GM21515 (cell line): Measurements from ENCODE around the gene NEURL1B.

Experiments used
- ATAC-seq: cut with Tn5 transposase; IDR thresholded peaks from one replicate; pipeline ENCODE4 v1.9.1; 2021; ENCODE audit not compliant: unreplicated experiment

NEURL1B gene

DNA sequence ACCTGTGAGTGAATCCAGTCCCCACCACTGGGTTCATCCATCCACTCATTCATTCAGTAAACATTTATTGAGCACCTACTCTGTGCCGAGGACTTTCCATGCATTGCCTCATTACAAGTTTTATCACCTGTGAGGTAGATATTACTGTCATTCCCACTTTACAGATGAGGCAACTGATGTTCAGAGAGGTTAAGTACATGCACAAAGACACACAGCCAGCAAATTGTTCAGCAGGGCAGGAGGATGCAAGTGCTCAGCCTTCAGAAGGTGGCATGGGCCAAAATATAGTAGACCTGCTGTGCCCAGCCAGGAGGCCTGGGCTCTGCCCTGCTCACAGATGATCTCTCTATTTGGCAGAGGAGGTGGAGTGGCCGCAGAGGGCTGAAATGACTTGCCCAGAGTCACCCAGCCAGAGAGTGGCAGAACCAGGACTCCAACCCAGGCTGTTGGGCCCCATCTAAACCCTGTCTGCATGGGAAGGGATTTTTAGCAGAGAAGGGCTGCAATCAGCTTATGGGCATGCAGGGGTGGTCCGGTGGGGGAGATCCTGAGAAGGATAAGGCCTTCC lies 7.6 kb upstream of the NEURL1B start:
- ATAC-seq, result no peak

DNA sequence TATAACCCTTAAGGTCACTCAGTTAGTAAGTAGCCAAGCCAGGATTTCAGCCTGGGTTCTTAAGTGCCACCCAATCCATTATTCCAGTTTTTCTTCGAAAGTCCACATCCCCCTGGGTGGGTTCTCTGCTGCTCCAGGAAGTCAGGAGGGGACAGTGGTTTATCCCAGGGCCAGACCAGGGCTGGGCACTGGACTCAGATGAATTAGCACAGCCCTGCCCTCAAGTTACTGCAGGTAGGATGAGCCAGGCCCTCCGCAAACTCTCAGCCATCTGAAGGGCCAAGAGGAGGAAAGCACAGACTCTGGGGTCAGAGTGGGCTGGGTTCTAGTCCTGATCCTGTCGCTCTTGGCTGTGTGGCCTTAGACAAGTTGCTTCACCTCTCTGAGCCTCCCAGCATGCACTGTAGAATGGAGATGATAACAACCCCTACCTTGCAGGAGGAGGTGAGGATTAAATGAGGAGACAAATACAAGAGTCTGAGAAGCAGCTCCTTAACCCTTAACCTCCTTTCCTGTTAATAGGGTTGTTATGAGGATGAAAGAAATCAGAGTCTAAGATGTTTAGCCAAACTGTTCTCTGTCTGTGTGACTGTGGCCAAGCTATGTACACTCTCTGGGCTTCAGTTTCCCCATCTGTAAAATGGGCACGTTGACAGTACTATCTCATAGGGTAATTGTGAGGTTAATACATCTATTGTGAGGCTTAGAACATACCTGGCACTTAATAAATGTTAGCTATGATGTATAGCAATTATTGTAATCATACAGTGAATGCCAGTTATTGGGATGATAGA lies 6.8 kb upstream of the NEURL1B start:
- ATAC-seq, result no peak

- ATAC-seq, result no peak
These were observed 6.0 kb upstream of the NEURL1B start for GRCh38 chr5:172635038-172635437.

- no peak for ATAC-seq
These were observed 4.6 kb upstream of the NEURL1B start for GRCh38 chr5:172636279-172637050.

DNA sequence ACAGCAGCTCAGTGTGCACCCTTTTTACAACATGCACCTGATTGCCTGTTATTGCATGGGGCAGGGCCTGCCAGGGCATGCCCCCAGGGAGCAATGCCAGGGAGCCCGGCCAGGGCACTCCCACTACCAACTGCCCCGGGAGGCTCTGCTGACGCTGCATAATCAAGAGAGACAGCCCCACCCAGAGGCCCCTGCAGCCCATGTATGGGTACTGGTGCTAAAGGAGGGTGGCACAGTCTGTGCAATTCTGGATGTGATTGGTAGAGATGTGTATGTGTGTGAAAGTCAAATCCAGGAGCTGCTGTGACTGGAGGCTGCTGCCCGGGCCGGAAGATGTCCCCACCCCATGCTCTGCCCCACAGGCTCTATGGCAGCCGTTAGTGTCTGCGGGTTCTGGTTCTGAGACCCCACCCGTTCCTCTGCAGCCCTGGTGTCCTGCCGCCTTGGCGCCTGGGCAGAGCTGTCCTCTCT lies 3.9 kb upstream of the NEURL1B start:
- ATAC-seq, result no peak

- ATAC-seq, result no peak
These were observed 3.3 kb upstream of the NEURL1B start for GRCh38 chr5:172637740-172638139.

DNA sequence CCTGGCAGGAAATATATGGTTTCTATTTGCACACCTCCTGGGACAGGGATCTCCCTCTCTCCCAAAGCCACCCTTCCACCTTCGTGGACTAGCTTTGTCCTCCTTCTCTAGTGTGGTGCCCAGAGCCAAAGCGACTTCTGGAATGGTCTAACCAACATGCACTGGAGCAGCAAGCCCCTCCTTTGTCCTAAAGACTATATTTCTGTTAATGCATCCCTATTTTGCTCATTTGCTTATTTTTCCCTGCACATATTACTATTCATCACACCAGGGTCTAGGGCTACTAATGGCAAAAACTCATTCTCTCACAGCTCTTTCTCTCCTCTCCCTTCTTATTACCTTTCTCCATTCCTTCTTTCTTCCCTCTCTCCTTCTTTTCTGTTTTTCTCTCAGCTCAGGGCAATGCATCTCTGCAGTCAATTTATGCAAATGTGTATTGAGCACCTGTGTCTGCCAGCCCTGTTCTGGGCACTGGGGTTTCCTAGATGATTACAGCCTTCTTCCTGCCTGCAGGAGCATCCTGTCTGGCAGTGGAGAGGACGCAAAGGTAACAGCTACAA lies 2.8 kb upstream of the NEURL1B start:
- ATAC-seq, result no peak

- no peak for ATAC-seq
These were observed 924 bp upstream of the NEURL1B start for GRCh38 chr5:172640139-172640538.

GRCh38 chr5:172641359-172642050 lies 442 bp downstream of the NEURL1B start:
- ATAC-seq, result no peak

GRCh38 chr5:172642051-172642409 lies 967 bp downstream of the NEURL1B start:
- no peak for ATAC-seq

DNA sequence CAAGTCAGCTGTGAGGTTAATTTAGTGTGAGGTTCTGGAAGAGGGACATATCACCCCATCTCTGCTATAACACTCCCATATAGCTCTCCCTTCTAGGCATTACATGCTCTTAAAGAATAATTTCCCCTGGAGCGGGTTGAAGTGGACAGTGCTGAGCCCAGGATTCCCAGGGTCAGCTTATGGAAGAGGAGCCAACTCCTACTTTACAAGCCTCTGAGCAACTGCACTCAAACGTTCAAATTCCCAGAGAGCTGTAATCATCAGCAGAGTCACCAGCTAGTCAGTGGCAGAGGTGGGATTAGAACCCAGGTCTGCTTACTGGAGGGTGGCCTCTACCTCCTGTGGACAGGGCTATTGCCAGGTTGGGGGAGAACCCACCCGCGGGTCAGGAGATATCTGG lies 1.4 kb downstream of the NEURL1B start:
- no peak for ATAC-seq

- no peak for ATAC-seq
These were observed 2.1 kb downstream of the NEURL1B start for GRCh38 chr5:172642926-172643871.

GRCh38 chr5:172644266-172644665 lies 3.2 kb downstream of the NEURL1B start:
- no peak for ATAC-seq

GRCh38 chr5:172644711-172645110 lies 3.6 kb downstream of the NEURL1B start:
- ATAC-seq, result no peak

DNA sequence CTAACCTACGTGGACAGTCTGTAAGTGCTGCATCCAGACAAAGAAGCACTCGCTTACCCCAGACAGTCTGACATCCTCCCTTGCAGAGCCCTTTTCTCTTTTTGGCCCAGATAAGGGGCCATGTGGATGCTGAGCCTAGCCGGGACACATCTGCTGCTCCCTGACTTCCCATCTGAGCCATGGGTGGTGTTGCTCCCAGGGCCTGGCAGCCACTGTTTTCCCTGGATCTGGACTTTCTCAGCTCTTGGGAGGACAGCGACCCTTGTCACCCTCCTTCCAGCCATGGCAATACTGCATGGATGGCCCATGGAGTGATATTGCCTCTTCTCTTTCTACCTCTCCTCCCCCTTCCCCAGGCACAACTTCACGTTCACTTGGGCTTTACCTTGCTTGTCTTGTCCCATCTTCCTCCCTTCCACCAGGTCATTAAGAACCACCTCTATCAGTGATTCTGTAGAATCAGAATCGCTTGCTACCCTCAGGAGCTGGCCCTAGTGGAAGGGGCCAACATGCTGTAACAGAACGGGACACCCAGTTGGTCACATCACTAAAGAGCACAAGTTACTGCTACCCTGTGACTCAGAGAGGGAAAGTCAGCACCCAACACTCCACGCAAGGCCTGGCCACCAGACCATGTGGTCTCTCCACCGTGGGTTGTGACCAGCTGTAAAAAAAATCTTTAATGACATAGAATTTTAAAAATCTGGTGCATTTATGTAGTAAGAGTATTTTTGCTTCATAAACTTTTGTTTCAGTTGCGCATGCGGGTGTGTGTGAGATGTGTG lies 4.4 kb downstream of the NEURL1B start:
- ATAC-seq, result no peak

DNA sequence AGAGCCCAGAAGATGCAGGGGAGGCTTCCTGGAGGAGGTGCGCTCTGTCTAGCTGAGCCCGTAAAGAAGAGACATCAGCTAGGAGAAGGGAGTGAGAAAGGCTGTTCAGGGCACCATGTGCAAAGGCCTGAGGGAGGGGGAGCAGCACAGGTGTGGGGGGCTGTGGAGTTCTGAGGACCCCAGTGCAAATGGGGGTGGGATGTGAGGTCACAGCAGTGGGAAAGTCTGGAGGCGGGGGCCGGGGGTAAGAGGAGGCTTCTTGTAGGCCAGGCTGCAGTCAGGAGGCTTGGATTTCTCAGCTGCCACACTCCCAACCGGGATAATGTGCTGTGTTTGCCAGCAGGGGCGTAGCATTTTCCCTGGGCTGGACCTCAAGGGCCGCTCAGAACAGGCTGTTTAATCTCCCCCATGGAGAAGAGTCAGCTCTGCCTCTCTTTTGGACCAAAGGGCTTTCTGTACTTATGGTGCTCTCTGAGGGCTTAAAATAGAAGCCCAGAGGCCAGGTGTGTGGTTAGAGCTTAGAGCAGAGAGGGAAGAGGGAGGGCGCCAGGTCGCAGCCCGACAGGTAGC lies 5.7 kb downstream of the NEURL1B start:
- ATAC-seq, result no peak

DNA sequence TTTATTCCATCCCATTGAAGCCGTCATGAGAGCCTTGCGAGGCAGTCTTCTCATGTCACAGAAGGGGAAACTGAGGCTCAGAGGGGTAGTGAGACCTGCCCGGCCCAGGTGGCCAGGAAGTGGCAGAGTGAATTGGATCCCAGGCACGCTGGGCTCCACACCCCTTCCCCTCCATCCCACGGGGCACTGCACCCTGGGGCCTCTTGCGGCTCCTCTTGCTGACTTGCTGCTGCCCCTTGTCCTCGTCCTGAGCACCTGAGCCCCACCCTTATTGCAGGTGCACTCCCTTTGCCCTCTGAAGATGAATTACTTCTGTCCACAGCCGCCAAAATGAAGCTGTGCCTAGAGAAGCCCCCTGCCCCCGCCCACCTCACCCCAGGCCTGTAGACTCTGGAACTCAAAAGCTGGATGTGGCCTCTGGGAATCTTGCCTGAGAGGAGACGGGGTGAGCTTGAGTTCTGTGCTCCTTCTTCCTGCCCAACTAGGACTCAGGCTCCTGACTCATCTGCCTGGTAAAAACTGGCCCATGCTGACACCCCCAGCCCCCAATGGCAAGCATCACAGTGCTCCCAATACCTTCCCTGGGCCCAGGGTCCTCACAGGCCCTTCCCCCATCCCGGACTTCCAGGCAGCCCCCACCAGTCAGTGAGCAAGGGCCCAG lies 6.4 kb downstream of the NEURL1B start:
- no peak for ATAC-seq

GRCh38 chr5:172648013-172648381 lies 6.9 kb downstream of the NEURL1B start:
- ATAC-seq, result no peak
